GM13976 (cell line): Measurements from ENCODE around the gene SLC4A9.

Experiments
- DNase-seq: peaks from one replicate; pipeline ENCODE4 v3.0.0; 2012; ENCODE audit warnings: low spot score
- in situ Hi-C: fragments of 300-500 bp; cut with MboI; formaldehyde crosslinking; loops from one replicate; pipeline ENCODE4 v1.12.0; 2022; ENCODE audit warnings: low sequenced_read_pairs, mixed read lengths, inconsistent platforms; ENCODE audit not compliant: unreplicated experiment
- TF ChIP-seq, protein P1 (sequence below): IDR thresholded peaks from 2 replicates; pipeline ENCODE4 v1.5.1; 2012; ENCODE audit warnings: borderline replicate concordance, mild to moderate bottlenecking; ENCODE audit not compliant: insufficient read depth; ENCODE audit errors: extremely low read depth, missing control alignments, control extremely low read depth

SLC4A9 gene

DNA sequence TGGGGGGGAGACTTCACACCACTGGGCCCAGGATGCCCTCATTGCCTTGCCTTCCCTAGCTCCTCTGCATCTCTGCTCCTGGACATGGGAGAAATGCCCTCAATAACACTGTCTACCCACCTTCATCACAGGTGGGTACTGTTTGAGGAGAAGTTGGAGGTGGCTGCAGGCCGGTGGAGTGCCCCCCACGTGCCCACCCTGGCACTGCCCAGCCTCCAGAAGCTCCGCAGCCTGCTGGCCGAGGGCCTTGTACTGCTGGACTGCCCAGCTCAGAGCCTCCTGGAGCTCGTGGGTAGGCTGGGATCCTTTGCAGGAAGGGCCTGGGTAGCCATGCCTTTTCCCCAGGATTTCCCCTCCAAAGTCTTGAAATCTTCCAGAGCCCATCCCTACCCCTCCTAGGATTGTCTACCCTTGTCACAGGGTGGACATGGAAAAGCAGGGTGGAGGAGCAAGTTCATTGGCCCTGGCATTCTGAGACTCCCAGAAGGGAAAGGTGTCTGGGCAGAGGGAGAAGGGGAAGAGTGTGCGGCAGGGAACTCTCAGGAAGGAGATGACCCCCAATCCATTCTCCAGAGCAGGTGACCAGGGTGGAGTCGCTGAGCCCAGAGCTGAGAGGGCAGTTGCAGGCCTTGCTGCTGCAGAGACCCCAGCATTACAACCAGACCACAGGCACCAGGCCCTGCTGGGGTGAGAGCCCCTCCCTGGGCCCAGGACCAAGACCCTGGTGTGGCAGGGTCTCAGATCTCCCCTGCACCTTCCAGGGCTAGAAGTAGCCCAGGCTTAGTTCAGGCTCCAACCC, 886 bp downstream of the SLC4A9 start:
- no peak for DNase-seq
- TF ChIP-seq, protein P1, sequence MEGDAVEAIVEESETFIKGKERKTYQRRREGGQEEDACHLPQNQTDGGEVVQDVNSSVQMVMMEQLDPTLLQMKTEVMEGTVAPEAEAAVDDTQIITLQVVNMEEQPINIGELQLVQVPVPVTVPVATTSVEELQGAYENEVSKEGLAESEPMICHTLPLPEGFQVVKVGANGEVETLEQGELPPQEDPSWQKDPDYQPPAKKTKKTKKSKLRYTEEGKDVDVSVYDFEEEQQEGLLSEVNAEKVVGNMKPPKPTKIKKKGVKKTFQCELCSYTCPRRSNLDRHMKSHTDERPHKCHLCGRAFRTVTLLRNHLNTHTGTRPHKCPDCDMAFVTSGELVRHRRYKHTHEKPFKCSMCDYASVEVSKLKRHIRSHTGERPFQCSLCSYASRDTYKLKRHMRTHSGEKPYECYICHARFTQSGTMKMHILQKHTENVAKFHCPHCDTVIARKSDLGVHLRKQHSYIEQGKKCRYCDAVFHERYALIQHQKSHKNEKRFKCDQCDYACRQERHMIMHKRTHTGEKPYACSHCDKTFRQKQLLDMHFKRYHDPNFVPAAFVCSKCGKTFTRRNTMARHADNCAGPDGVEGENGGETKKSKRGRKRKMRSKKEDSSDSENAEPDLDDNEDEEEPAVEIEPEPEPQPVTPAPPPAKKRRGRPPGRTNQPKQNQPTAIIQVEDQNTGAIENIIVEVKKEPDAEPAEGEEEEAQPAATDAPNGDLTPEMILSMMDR, result no peak
- in situ Hi-C loops, result loop anchor here (10.0 kb wide), 1 partner anchor 354 kb away; no protein-coding TSS in a partner anchor

DNA sequence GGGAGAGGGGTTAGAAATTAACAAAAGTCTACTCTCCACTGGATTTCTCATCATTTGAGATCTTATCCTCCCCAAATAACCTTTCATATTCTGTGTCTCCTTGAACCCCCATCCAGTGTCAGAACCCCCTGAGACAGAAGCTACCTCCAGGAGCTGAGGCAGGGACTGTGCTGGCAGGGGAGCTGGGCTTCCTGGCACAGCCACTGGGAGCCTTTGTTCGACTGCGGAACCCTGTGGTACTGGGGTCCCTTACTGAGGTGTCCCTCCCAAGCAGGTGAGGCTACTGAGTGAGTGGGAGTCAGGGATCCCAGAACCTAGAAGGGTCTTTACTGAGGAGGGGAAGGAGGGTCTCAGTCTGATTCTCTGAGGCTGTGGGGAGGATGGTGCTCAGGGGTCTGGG, 1.9 kb downstream of the SLC4A9 start:
- TF ChIP-seq, protein P1, result no peak
- in situ Hi-C loops, result loop anchor here (10.0 kb wide), 1 partner anchor 353 kb away; no protein-coding TSS in a partner anchor
- no peak for DNase-seq

DNA sequence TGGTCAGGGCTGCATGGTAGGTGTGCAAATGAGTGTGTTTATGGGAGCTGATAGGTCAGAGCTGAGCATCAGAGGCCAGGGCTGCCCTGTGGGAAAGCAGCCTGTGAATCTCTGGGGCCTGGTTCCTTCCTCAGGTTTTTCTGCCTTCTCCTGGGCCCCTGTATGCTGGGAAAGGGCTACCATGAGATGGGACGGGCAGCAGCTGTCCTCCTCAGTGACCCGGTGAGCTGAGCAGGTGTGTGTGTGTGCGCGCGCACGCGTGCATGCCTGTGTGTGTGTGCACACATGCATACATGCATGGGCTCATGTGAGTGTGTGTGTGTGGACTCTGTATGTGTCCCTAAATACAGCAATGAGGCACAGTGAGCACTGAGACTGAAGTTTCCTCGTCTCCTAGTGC, 2.3 kb downstream of the SLC4A9 start:
- in situ Hi-C loops, result loop anchor here (10.0 kb wide), 1 partner anchor 352 kb away; no protein-coding TSS in a partner anchor
- DNase-seq, result no peak
- TF ChIP-seq, protein P1, result no peak

DNA sequence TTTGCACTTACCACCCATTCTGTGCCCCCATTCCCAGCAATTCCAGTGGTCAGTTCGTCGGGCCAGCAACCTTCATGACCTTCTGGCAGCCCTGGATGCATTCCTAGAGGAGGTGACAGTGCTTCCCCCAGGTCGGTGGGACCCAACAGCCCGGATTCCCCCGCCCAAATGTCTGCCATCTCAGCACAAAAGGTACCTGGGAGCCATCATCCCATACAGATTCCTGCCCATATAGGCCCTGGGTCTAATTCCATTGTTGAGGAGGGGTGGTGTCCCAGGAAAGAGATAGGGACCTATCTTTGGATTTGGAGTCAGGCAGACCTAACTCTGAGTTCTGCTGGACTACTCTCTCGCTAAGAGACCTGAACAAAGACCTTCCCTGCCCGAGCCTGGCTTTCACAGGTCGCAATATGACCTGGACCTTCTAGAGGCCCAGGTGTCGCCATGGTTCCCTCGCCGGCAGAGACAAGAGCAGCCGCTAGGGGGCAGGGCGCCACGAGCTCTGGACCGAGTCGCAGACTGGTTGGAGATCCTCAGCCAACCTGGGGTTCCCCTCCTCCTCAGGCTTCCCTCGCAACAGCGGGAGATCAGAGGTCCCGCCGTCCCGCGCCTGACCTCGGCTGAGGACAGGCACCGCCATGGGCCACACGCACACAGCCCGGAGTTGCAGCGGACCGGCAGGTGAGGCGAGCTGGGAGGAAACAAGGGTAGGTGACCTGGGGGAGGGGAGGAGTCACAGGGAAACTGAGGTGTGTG, 3.1 kb downstream of the SLC4A9 start:
- DNase-seq, result peak; percentile 93
- in situ Hi-C loops, result loop anchor here (10.0 kb wide), 1 partner anchor 352 kb away; no protein-coding TSS in a partner anchor

DNA sequence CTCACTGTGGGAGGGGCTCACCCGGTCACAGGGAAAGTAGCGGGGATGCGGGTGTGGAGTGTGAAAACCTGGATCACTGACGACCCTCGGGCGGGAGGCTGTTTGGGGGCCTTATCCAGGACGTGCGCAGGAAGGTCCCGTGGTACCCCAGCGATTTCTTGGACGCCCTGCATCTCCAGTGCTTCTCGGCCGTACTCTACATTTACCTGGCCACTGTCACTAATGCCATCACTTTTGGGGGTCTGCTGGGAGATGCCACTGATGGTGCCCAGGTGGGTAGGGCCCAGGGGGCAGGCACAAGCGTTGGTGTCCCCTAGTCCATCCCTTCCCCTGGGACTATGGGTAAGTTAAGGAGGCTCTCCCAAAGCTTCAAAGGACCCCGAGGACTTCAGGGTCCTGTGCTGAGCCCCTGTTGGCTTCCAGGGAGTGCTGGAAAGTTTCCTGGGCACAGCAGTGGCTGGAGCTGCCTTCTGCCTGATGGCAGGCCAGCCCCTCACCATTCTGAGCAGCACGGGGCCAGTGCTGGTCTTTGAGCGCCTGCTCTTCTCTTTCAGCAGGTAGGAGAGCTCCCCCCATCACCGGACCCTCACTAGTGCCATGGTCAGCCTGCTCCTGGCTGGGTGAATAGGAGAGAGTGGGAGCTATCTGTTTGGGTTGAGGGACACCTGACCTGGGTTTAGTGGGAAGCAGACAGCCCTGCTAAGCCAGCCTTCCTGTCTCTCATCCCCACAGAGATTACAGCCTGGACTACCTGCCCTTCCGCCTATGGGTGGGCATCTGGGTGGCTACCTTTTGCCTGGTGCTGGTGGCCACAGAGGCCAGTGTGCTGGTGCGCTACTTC, 3.9 kb downstream of the SLC4A9 start:
- DNase-seq, result peak; percentile 19
- in situ Hi-C loops, result loop anchor here (10.0 kb wide), 1 partner anchor 351 kb away; no protein-coding TSS in a partner anchor
- TF ChIP-seq, protein P1, result no peak

More for the DNA sequence above, 3.1 kb downstream of the SLC4A9 start:
- TF ChIP-seq, protein P1, result peak; percentile 96

GRCh38 chr5:140364472-140364765, 4.4 kb downstream of the SLC4A9 start:
- no peak for DNase-seq
- TF ChIP-seq, protein P1, result no peak
- in situ Hi-C loops, result loop anchor here (10.0 kb wide), 1 partner anchor 350 kb away; no protein-coding TSS in a partner anchor
